Activated CD8-positive, alpha-beta T cell treated with anti-CD3 and anti-CD28 coated beads for 36 hours (primary cell): ENCODE data around the gene PMPCA. TPM values are rescaled to one million over a fixed set of nuclear protein-coding genes. Genes with fewer than 3 reads are reported as not detected.

Experiments
- ATAC-seq: fragments of 200-7000 bp; cut with Tn5 transposase; one replicate; pipeline ENCODE4 v1.10.0; 2021; ENCODE audit warnings: mild to moderate bottlenecking, moderate library complexity
- CTCF ChIA-PET: fragments of 350-600 bp; sonication (Branson Sonifier 250); formaldehyde crosslinking; loops from one replicate; lab custom pipeline; 2021; ENCODE audit warnings: antibody characterized with exemption; lab: Charles Lee
- POLR2A ChIA-PET: fragments of 350-600 bp; sonication (Branson Sonifier 250); formaldehyde crosslinking; loops from one replicate; lab custom pipeline; 2021; ENCODE audit warnings: antibody characterized with exemption; lab: Charles Lee
- DNase-seq: peaks from one replicate; pipeline ENCODE4 v3.0.0-alpha.2; 2020
- H3K27ac Mint-ChIP-seq: one replicate; pipeline ENCODE4 v1.8.0; 2021; ENCODE audit warnings: mild to moderate bottlenecking, mixed read lengths
- H3K27me3 Mint-ChIP-seq: one replicate; pipeline ENCODE4 v1.8.0; 2021; ENCODE audit warnings: mixed read lengths
- H3K36me3 Mint-ChIP-seq: one replicate; pipeline ENCODE4 v1.8.0; 2021; ENCODE audit warnings: low read depth, mixed read lengths
- H3K4me1 Mint-ChIP-seq: one replicate; pipeline ENCODE4 v1.8.0; 2021; ENCODE audit warnings: low read depth, mixed read lengths
- H3K4me3 Mint-ChIP-seq: one replicate; pipeline ENCODE4 v1.8.0; 2021; ENCODE audit warnings: mild to moderate bottlenecking, moderate library complexity, mixed read lengths
- H3K9me3 Mint-ChIP-seq: one replicate; pipeline ENCODE4 v1.8.0; 2021; ENCODE audit warnings: mixed read lengths
- CTCF ChIP-seq: fragments of 200-600 bp; IDR thresholded peaks from one replicate; pipeline ENCODE4 v1.8.0; 2022; ENCODE audit warnings: antibody characterized with exemption, mild to moderate bottlenecking
- intact Hi-C: fragments of 100-400 bp; cut with micrococcal nuclease; formaldehyde crosslinking; loops from one replicate; pipeline ENCODE4 v1.10.0; 2022
- total RNA-seq, 2 experiments: library from RNA; stranded (reverse); gene quantifications; one replicate each; pipeline ENCODE4 v1.2.3, GENCODE V29; 2021

PMPCA gene
- total RNA-seq, 2 experiments from 2014 or later = 128 to 140 TPM

DNA sequence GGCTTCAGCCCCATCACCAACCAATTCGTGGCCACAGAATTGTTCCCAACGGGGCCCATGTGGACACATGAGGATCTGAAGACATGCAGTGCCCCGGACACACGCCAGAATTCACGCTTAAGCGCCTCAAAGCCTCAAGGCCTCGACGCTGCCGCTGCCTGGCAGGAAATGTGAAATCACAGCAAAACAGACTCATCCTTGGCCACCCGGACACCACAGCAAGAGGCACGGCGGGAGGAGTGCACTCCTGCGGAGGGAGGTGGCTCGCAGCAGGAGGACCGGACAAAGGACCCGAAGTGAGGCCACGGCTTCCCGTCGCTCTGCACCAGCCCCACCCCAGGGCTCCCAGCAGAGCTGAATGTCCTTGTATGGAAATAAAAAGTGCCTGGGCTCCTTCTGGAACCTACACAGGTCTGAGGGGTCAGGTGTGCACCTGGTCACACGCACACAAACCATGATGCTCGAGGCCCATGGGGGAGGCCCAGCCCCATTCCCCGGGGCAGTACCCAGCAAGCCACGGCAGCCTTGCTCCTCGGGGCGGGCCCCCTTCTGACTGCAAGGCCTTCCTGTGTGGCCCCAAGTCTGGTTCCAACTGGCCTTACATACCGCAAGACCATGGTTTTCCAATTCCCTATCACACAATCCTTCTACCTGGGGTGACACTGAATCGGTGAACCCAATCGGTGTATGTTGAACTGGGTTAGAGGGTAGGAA lies 62.3 kb downstream of the PMPCA start:
- no peak overlapping the region for H3K27ac Mint-ChIP-seq
- intact Hi-C loops = no loop called here
- peaks cover 29% of the 10 kb centered on the region for H3K36me3 Mint-ChIP-seq
- no peak overlapping the region for H3K4me3 Mint-ChIP-seq
- H3K4me1 Mint-ChIP-seq = peaks cover 2% of the 10 kb centered on the region
- CTCF ChIA-PET = no interaction called here
- DNase-seq = no peak
- H3K27me3 Mint-ChIP-seq = no peaks in the 10 kb centered on the region
- POLR2A ChIA-PET = interaction anchor here (1.3 kb wide), 1 partner anchor 13 kb away, joined by 4 read pairs; no protein-coding TSS in a partner anchor
- no peak for TF ChIP-seq CTCF
- no peaks in the 10 kb centered on the region for H3K9me3 Mint-ChIP-seq
- no peak for ATAC-seq

- ChIA-PET CTCF (interaction anchor here (0.9 kb wide), 1 partner anchor 12 kb away, joined by 3 read pairs; no protein-coding TSS in a partner anchor), POLR2A (interaction anchor here (1.3 kb wide), 1 partner anchor 13 kb away, joined by 4 read pairs; no protein-coding TSS in a partner anchor)
- H3K9me3 Mint-ChIP-seq = no peaks in the 10 kb centered on the region
- H3K4me1 Mint-ChIP-seq = peaks cover 4% of the 10 kb centered on the region
- no peak overlapping the region for H3K27ac Mint-ChIP-seq
- intact Hi-C loops = no loop called here
- DNase-seq = no peak
- H3K4me3 Mint-ChIP-seq = no peak overlapping the region
- H3K36me3 Mint-ChIP-seq = peaks cover 30% of the 10 kb centered on the region
- ATAC-seq = no peak
- no peak for TF ChIP-seq CTCF
- no peaks in the 10 kb centered on the region for H3K27me3 Mint-ChIP-seq
These were observed 62.9 kb downstream of the PMPCA start for GRCh38 chr9:136473354-136473721.

Other genes with a start within 250 kb of the PMPCA start
- gene LHX3, start 205.5 kb upstream of the PMPCA start, total RNA-seq = not detected
- 10 to 100 TPM; 21.0 to 21.5 TPM for gene QSOX2, start 164.8 kb upstream of the PMPCA start, total RNA-seq
- gene CCDC187, start 106.6 kb upstream of the PMPCA start, total RNA-seq = under 1 TPM in 1 of 2 experiments, not detected in 1; 0.07 TPM
- 1 to 10 TPM; 8.8 to 10.0 TPM for gene GPSM1, start 83.1 kb upstream of the PMPCA start, total RNA-seq
- gene DNLZ, start 46.9 kb upstream of the PMPCA start, total RNA-seq = 10 to 100 TPM; 16.1 to 17.4 TPM
- gene CARD9, start 37.0 kb upstream of the PMPCA start, total RNA-seq = 1 to 10 TPM; 6.8 to 7.1 TPM
- gene SNAPC4, start 10.5 kb upstream of the PMPCA start, total RNA-seq = 10 to 100 TPM; 15.5 to 17.1 TPM
- gene ENTR1, start within 50 bp of the PMPCA start, total RNA-seq = 10 to 100 TPM; 65.9 to 66.8 TPM
- gene INPP5E, start 29.2 kb downstream of the PMPCA start, total RNA-seq = 10 to 100 TPM; 12.0 to 13.8 TPM
- gene SEC16A, start 72.4 kb downstream of the PMPCA start, total RNA-seq = 10 to 100 TPM; 67.9 to 69.8 TPM
- gene NOTCH1, start 135.4 kb downstream of the PMPCA start, total RNA-seq = 10 to 100 TPM; 45.7 to 47.6 TPM